GM23338 (cell line): ENCODE data around the gene THAP9. TPM values are rescaled to one million over a fixed set of nuclear protein-coding genes. Genes with fewer than 3 reads are reported as not detected.

Experiments
- ATAC-seq: fragments of 200-7000 bp; cut with Tn5 transposase; 3 replicates; pipeline ENCODE4 v1.9.1; 2020
- DNase-seq: peaks from one replicate; pipeline ENCODE4 v3.0.0-alpha.2; 2015; ENCODE audit warnings: low spot score
- H2AFZ ChIP-seq: fragments of 200-600 bp; sonication (generic); 2 replicates; pipeline ENCODE4 v1.8.0; 2016; ENCODE audit warnings: antibody characterized with exemption, mild to moderate bottlenecking, moderate library complexity
- H3F3A ChIP-seq: fragments of 200-600 bp; sonication (generic); replicated peaks from 2 replicates; pipeline ENCODE4 v1.8.0; 2017; ENCODE audit warnings: antibody characterized with exemption, mixed run types, low read depth
- H3K27ac ChIP-seq: fragments of 200-600 bp; sonication (generic); 2 replicates; pipeline ENCODE4 v1.6.1; 2016; ENCODE audit warnings: low read depth
- H3K27me3 ChIP-seq: fragments of 200-600 bp; sonication (generic); 2 replicates; pipeline ENCODE4 v1.8.0; 2016; ENCODE audit warnings: mild to moderate bottlenecking, mixed run types, moderate library complexity; ENCODE audit not compliant: insufficient read depth
- H3K36me3 ChIP-seq: fragments of 200-600 bp; sonication (generic); 2 replicates; pipeline ENCODE4 v1.8.0; 2016; ENCODE audit warnings: mild to moderate bottlenecking; ENCODE audit not compliant: insufficient read depth
- H3K4me1 ChIP-seq: fragments of 200-600 bp; sonication (generic); 2 replicates; pipeline ENCODE4 v1.8.0; 2016; ENCODE audit warnings: mild to moderate bottlenecking, moderate library complexity; ENCODE audit not compliant: insufficient read depth
- H3K4me2 ChIP-seq: fragments of 200-600 bp; sonication (generic); 2 replicates; pipeline ENCODE4 v1.7.1; 2017; ENCODE audit warnings: mixed run types
- H3K4me3 ChIP-seq: fragments of 200-600 bp; sonication (generic); 2 replicates; pipeline ENCODE4 v1.6.1; 2016; ENCODE audit warnings: mixed run types
- H3K79me2 ChIP-seq: fragments of 200-600 bp; sonication (generic); replicated peaks from 2 replicates; pipeline ENCODE4 v1.8.0; 2017; ENCODE audit warnings: mild to moderate bottlenecking; ENCODE audit not compliant: insufficient read depth
- H3K9me2 ChIP-seq: fragments of 200-600 bp; sonication (generic); 2 replicates; pipeline ENCODE4 v1.8.0; 2017; ENCODE audit not compliant: insufficient read depth
- H4K20me1 ChIP-seq: fragments of 200-600 bp; sonication (generic); replicated peaks from 2 replicates; pipeline ENCODE4 v1.8.0; 2017; ENCODE audit warnings: mild to moderate bottlenecking; ENCODE audit not compliant: insufficient read depth
- H3K27ac Mint-ChIP-seq: 2 replicates; pipeline ENCODE4 v1.8.0; 2020; ENCODE audit warnings: inconsistent platforms, mild to moderate bottlenecking, moderate library complexity, mixed read lengths
- H3K27me3 Mint-ChIP-seq: 3 replicates; pipeline ENCODE4 v1.8.0; 2022; ENCODE audit warnings: low read depth, mild to moderate bottlenecking, moderate library complexity, mixed read lengths, inconsistent platforms; ENCODE audit not compliant: insufficient read depth, poor library complexity
- H3K36me3 Mint-ChIP-seq: 3 replicates; pipeline ENCODE4 v1.8.0; 2021; ENCODE audit warnings: low read depth, mild to moderate bottlenecking, inconsistent platforms, moderate library complexity, mixed read lengths
- H3K4me1 Mint-ChIP-seq: 3 replicates; pipeline ENCODE4 v1.8.0; 2020; ENCODE audit warnings: mild to moderate bottlenecking, inconsistent platforms, mixed read lengths
- H3K4me3 Mint-ChIP-seq: 3 replicates; pipeline ENCODE4 v1.8.0; 2021; ENCODE audit warnings: moderate library complexity, mild to moderate bottlenecking, inconsistent platforms, mixed read lengths
- H3K9me3 Mint-ChIP-seq: 3 replicates; pipeline ENCODE4 v1.8.0; 2020; ENCODE audit warnings: moderate library complexity, mild to moderate bottlenecking, inconsistent platforms, mixed read lengths
- CREB1 ChIP-seq: fragments of 250-450 bp; sonication (Bioruptor Pico); IDR thresholded peaks from 2 replicates; pipeline ENCODE4 v1.5.0; 2020; ENCODE audit warnings: low read depth, mild to moderate bottlenecking, moderate library complexity
- EZH2 ChIP-seq: fragments of 200-600 bp; sonication (generic); IDR thresholded peaks from one replicate; pipeline ENCODE4 v1.8.0; 2017; ENCODE audit warnings: antibody characterized with exemption, mild to moderate bottlenecking, low read depth; ENCODE audit not compliant: unreplicated experiment
- EZH2phosphoT487 ChIP-seq: fragments of 200-600 bp; sonication (generic); IDR thresholded peaks from one replicate; pipeline ENCODE4 v1.8.1; 2018; ENCODE audit warnings: antibody characterized with exemption; ENCODE audit not compliant: unreplicated experiment
- JUNB ChIP-seq: IDR thresholded peaks from one replicate; pipeline ENCODE4 v1.6.1; 2016; ENCODE audit warnings: antibody characterized with exemption; ENCODE audit not compliant: unreplicated experiment
- NANOG ChIP-seq: IDR thresholded peaks from 2 replicates; pipeline ENCODE4 v1.6.1; 2016; ENCODE audit warnings: antibody characterized with exemption, borderline replicate concordance
- POLR2AphosphoS5 ChIP-seq: IDR thresholded peaks from 2 replicates; pipeline ENCODE4 v1.6.1; 2016; ENCODE audit warnings: antibody characterized with exemption, low read depth
- STAT1 ChIP-seq: IDR thresholded peaks from one replicate; pipeline ENCODE4 v1.6.1; 2016; ENCODE audit warnings: antibody characterized with exemption; ENCODE audit not compliant: unreplicated experiment
- ZNF114 ChIP-seq: fragments of 250-450 bp; sonication (Bioruptor Pico); IDR thresholded peaks from 2 replicates; pipeline ENCODE4 v1.5.0; 2020; ENCODE audit warnings: mild to moderate bottlenecking, moderate library complexity
- ZNF331 ChIP-seq: fragments of 250-450 bp; sonication (Bioruptor Pico); IDR thresholded peaks from 2 replicates; pipeline ENCODE4 v1.5.0; 2020; ENCODE audit warnings: low read depth, mild to moderate bottlenecking, moderate library complexity
- polyA plus RNA-seq: library from polyadenylated mRNA; unstranded; fragments of >200 nt; fragmentation: Nextera tagmentation; extraction: Ambion mirVana; gene quantifications from 2 replicates; pipeline ENCODE4 v1.2.1, GENCODE V29; 2016
- total RNA-seq: library from RNA; depleted of rRNA; stranded (reverse); fragments of >200 nt; shearing (Covaris generic); gene quantifications from 2 replicates; pipeline ENCODE4 v1.2.3, GENCODE V29; 2014
- TF ChIP-seq, protein P1 (sequence below): IDR thresholded peaks from 2 replicates; pipeline ENCODE4 v1.6.1; 2016; ENCODE audit warnings: antibody characterized with exemption
- TF ChIP-seq, protein P2 (sequence below): fragments of 250-450 bp; sonication (Bioruptor Pico); IDR thresholded peaks from 2 replicates; pipeline ENCODE4 v1.5.0; 2020; ENCODE audit warnings: mild to moderate bottlenecking, moderate library complexity
- TF ChIP-seq, protein P3 (sequence below), 2 experiments: fragments of 200-600 bp in 1 of 2; sonication (generic) in 1 of 2; conservative IDR thresholded peaks; 2 replicates each; pipeline versions ENCODE4 v1.5.1 to v1.6.1; 2016 to 2017; ENCODE audit warnings: antibody characterized with exemption in 2 of 2, low read depth in 2 of 2, mild to moderate bottlenecking in 2 of 2, moderate library complexity in 1 of 2
- TF ChIP-seq, protein P4 (sequence below): IDR thresholded peaks from one replicate; pipeline ENCODE4 v1.6.1; 2018; ENCODE audit warnings: antibody characterized with exemption; ENCODE audit not compliant: unreplicated experiment

The THAP9 gene
- total and polyA plus RNA-seq, 2 experiments from 2014 or later = 8.7 to 22.3 TPM

DNA sequence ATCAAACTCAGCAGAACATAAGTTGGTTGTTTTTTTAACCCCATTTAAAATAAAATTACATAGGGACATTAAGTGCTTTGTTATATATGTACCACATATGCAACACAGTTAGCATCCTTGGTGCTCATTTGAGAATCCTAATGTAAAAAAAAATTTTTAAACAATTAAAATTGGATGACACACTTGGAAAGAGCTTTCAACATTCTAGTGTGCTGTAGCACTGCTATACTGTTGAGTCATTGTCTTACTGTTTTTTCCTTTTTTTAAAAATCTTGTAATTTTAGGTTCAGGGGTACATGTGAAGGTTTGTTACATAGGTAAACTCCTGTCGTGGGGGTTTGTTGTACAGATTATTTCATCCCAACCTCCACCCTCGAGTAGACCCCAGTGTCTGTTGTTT lies 12.8 kb downstream of the THAP9 start:
- Histone ChIP-seq H3K79me2 (no peaks in the 10 kb centered on the region), H4K20me1 (0 out of 2 replicates have a peak, but pooled peaks cover 3% of the 10 kb centered on the region), H2AFZ (no peak overlapping the region), H3K9me2 (no peaks in the 10 kb centered on the region), H3F3A (no peaks in the 10 kb centered on the region), H3K27me3 (no peaks in the 10 kb centered on the region), H3K4me3 (no peak overlapping the region), H3K27ac (no peak overlapping the region), H3K36me3 (peaks cover 13% of the 10 kb centered on the region), H3K4me1 (no peaks in the 10 kb centered on the region), H3K4me2 (no peak overlapping the region)
- H3K9me3 Mint-ChIP-seq = no peaks in the 10 kb centered on the region
- TF ChIP-seq, protein P1, sequence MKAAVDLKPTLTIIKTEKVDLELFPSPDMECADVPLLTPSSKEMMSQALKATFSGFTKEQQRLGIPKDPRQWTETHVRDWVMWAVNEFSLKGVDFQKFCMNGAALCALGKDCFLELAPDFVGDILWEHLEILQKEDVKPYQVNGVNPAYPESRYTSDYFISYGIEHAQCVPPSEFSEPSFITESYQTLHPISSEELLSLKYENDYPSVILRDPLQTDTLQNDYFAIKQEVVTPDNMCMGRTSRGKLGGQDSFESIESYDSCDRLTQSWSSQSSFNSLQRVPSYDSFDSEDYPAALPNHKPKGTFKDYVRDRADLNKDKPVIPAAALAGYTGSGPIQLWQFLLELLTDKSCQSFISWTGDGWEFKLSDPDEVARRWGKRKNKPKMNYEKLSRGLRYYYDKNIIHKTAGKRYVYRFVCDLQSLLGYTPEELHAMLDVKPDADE = no peak
- TF ChIP-seq, protein P2, sequence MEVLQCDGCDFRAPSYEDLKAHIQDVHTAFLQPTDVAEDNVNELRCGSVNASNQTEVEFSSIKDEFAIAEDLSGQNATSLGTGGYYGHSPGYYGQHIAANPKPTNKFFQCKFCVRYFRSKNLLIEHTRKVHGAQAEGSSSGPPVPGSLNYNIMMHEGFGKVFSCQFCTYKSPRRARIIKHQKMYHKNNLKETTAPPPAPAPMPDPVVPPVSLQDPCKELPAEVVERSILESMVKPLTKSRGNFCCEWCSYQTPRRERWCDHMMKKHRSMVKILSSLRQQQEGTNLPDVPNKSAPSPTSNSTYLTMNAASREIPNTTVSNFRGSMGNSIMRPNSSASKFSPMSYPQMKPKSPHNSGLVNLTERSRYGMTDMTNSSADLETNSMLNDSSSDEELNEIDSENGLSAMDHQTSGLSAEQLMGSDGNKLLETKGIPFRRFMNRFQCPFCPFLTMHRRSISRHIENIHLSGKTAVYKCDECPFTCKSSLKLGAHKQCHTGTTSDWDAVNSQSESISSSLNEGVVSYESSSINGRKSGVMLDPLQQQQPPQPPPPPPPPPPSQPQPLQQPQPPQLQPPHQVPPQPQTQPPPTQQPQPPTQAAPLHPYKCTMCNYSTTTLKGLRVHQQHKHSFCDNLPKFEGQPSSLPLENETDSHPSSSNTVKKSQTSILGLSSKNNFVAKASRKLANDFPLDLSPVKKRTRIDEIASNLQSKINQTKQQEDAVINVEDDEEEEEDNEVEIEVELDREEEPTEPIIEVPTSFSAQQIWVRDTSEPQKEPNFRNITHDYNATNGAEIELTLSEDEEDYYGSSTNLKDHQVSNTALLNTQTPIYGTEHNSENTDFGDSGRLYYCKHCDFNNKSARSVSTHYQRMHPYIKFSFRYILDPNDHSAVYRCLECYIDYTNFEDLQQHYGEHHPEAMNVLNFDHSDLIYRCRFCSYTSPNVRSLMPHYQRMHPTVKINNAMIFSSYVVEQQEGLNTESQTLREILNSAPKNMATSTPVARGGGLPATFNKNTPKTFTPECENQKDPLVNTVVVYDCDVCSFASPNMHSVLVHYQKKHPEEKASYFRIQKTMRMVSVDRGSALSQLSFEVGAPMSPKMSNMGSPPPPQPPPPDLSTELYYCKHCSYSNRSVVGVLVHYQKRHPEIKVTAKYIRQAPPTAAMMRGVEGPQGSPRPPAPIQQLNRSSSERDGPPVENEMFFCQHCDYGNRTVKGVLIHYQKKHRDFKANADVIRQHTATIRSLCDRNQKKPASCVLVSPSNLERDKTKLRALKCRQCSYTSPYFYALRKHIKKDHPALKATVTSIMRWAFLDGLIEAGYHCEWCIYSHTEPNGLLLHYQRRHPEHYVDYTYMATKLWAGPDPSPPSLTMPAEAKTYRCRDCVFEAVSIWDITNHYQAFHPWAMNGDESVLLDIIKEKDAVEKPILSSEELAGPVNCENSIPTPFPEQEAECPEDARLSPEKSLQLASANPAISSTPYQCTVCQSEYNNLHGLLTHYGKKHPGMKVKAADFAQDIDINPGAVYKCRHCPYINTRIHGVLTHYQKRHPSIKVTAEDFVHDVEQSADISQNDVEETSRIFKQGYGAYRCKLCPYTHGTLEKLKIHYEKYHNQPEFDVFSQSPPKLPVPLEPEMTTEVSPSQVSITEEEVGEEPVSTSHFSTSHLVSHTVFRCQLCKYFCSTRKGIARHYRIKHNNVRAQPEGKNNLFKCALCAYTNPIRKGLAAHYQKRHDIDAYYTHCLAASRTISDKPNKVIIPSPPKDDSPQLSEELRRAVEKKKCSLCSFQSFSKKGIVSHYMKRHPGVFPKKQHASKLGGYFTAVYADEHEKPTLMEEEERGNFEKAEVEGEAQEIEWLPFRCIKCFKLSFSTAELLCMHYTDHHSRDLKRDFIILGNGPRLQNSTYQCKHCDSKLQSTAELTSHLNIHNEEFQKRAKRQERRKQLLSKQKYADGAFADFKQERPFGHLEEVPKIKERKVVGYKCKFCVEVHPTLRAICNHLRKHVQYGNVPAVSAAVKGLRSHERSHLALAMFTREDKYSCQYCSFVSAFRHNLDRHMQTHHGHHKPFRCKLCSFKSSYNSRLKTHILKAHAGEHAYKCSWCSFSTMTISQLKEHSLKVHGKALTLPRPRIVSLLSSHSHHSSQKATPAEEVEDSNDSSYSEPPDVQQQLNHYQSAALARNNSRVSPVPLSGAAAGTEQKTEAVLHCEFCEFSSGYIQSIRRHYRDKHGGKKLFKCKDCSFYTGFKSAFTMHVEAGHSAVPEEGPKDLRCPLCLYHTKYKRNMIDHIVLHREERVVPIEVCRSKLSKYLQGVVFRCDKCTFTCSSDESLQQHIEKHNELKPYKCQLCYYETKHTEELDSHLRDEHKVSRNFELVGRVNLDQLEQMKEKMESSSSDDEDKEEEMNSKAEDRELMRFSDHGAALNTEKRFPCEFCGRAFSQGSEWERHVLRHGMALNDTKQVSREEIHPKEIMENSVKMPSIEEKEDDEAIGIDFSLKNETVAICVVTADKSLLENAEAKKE (CRISPR knock-in tag) = no peak
- TF ChIP-seq ZNF114 (CRISPR knock-in tag) (no peak), CREB1 (no peak), POLR2AphosphoS5 (no peak), JUNB (no peak), EZH2 (no peak), EZH2phosphoT487 (no peak), NANOG (no peak), STAT1 (no peak), ZNF331 (no peak)
- TF ChIP-seq, protein P3, sequence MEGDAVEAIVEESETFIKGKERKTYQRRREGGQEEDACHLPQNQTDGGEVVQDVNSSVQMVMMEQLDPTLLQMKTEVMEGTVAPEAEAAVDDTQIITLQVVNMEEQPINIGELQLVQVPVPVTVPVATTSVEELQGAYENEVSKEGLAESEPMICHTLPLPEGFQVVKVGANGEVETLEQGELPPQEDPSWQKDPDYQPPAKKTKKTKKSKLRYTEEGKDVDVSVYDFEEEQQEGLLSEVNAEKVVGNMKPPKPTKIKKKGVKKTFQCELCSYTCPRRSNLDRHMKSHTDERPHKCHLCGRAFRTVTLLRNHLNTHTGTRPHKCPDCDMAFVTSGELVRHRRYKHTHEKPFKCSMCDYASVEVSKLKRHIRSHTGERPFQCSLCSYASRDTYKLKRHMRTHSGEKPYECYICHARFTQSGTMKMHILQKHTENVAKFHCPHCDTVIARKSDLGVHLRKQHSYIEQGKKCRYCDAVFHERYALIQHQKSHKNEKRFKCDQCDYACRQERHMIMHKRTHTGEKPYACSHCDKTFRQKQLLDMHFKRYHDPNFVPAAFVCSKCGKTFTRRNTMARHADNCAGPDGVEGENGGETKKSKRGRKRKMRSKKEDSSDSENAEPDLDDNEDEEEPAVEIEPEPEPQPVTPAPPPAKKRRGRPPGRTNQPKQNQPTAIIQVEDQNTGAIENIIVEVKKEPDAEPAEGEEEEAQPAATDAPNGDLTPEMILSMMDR (conservative IDR thresholded peaks at IDR 0.05; ENCODE audit: low read depth in 2 of 2) = no peak
- TF ChIP-seq, protein P4, sequence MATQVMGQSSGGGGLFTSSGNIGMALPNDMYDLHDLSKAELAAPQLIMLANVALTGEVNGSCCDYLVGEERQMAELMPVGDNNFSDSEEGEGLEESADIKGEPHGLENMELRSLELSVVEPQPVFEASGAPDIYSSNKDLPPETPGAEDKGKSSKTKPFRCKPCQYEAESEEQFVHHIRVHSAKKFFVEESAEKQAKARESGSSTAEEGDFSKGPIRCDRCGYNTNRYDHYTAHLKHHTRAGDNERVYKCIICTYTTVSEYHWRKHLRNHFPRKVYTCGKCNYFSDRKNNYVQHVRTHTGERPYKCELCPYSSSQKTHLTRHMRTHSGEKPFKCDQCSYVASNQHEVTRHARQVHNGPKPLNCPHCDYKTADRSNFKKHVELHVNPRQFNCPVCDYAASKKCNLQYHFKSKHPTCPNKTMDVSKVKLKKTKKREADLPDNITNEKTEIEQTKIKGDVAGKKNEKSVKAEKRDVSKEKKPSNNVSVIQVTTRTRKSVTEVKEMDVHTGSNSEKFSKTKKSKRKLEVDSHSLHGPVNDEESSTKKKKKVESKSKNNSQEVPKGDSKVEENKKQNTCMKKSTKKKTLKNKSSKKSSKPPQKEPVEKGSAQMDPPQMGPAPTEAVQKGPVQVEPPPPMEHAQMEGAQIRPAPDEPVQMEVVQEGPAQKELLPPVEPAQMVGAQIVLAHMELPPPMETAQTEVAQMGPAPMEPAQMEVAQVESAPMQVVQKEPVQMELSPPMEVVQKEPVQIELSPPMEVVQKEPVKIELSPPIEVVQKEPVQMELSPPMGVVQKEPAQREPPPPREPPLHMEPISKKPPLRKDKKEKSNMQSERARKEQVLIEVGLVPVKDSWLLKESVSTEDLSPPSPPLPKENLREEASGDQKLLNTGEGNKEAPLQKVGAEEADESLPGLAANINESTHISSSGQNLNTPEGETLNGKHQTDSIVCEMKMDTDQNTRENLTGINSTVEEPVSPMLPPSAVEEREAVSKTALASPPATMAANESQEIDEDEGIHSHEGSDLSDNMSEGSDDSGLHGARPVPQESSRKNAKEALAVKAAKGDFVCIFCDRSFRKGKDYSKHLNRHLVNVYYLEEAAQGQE = no peak
- peaks cover 1% of the 10 kb centered on the region for H3K27me3 Mint-ChIP-seq
- no peak for DNase-seq
- ATAC-seq = no peak
- H3K27ac Mint-ChIP-seq = no peak overlapping the region
- H3K36me3 Mint-ChIP-seq = peaks cover 21% of the 10 kb centered on the region
- H3K4me3 Mint-ChIP-seq = no peak overlapping the region
- no peaks in the 10 kb centered on the region for H3K4me1 Mint-ChIP-seq
